Ishikawa (cell line): ENCODE results near the gene MYO7B.

ENCODE experiments used
- CEBPB ChIP-seq: IDR thresholded peaks from 2 replicates; pipeline ENCODE4 v1.6.1; 2012
- CREB1 ChIP-seq: IDR thresholded peaks from 2 replicates; pipeline ENCODE4 v1.6.1; 2012; ENCODE audit warnings: low read depth
- EGR1 ChIP-seq: IDR thresholded peaks from 2 replicates; pipeline ENCODE4 v1.6.1; 2012
- EP300 ChIP-seq: IDR thresholded peaks from 2 replicates; pipeline ENCODE4 v1.6.1; 2012; ENCODE audit warnings: borderline replicate concordance
- FOXM1 ChIP-seq: IDR thresholded peaks from 2 replicates; pipeline ENCODE4 v1.6.1; 2012; ENCODE audit warnings: low read depth, borderline replicate concordance
- NFIC ChIP-seq: IDR thresholded peaks from 2 replicates; pipeline ENCODE4 v1.6.1; 2012
- RAD21 ChIP-seq: IDR thresholded peaks from 2 replicates; pipeline ENCODE4 v1.6.1; 2012; ENCODE audit warnings: low read depth
- TAF1 ChIP-seq: IDR thresholded peaks from 2 replicates; pipeline ENCODE4 v1.6.1; 2012; ENCODE audit warnings: low read depth, mild to moderate bottlenecking
- TCF12 ChIP-seq: IDR thresholded peaks from 2 replicates; pipeline ENCODE4 v1.6.1; 2012; ENCODE audit warnings: low read depth
- TEAD4 ChIP-seq: IDR thresholded peaks from 2 replicates; pipeline ENCODE4 v1.6.1; 2012
- YY1 ChIP-seq: IDR thresholded peaks from 2 replicates; pipeline ENCODE4 v1.6.1; 2012; ENCODE audit warnings: low read depth
- ZBTB7A ChIP-seq: IDR thresholded peaks from 2 replicates; pipeline ENCODE4 v1.6.1; 2012; ENCODE audit warnings: low read depth
- TF ChIP-seq, protein P1 (sequence below): IDR thresholded peaks from 2 replicates; pipeline ENCODE4 v1.6.1; 2012
- TF ChIP-seq, protein P2 (sequence below): IDR thresholded peaks from 2 replicates; pipeline ENCODE4 v1.6.1; 2012
- TF ChIP-seq, protein P3 (sequence below): IDR thresholded peaks from 2 replicates; pipeline ENCODE4 v1.6.1; 2012; ENCODE audit warnings: low read depth, mild to moderate bottlenecking

MYO7B gene

DNA sequence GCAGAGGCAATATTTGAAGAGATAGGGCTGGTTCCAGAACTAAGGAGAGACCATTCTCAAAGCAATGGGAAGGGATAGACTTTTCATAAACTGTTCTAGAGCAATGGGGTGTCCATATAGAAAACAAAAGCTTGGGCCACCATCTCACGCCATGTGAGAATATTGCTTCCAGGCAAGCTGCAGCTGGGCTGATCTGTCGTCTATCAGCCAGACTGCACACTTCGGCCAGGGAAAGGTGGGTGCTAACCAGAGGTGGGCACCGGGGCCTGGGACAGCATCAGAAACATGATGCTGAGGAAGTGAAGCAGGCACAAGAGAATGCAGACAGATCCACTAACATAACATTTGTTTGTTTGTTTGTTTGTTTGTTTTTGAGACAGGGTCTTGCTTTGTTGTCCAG, 43.7 kb downstream of the MYO7B start:
- TF ChIP-seq, protein P1, sequence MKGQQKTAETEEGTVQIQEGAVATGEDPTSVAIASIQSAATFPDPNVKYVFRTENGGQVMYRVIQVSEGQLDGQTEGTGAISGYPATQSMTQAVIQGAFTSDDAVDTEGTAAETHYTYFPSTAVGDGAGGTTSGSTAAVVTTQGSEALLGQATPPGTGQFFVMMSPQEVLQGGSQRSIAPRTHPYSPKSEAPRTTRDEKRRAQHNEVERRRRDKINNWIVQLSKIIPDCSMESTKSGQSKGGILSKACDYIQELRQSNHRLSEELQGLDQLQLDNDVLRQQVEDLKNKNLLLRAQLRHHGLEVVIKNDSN: no peak
- TF ChIP-seq EP300 (no peak), CEBPB (no peak), TAF1 (no peak), ZBTB7A (no peak), EGR1 (no peak), FOXM1 (no peak), TEAD4 (no peak), NFIC (no peak), RAD21 (no peak), YY1 (no peak), CREB1 (no peak), TCF12 (no peak)
- TF ChIP-seq, protein P2, sequence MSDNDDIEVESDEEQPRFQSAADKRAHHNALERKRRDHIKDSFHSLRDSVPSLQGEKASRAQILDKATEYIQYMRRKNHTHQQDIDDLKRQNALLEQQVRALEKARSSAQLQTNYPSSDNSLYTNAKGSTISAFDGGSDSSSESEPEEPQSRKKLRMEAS: no peak
- TF ChIP-seq, protein P3, sequence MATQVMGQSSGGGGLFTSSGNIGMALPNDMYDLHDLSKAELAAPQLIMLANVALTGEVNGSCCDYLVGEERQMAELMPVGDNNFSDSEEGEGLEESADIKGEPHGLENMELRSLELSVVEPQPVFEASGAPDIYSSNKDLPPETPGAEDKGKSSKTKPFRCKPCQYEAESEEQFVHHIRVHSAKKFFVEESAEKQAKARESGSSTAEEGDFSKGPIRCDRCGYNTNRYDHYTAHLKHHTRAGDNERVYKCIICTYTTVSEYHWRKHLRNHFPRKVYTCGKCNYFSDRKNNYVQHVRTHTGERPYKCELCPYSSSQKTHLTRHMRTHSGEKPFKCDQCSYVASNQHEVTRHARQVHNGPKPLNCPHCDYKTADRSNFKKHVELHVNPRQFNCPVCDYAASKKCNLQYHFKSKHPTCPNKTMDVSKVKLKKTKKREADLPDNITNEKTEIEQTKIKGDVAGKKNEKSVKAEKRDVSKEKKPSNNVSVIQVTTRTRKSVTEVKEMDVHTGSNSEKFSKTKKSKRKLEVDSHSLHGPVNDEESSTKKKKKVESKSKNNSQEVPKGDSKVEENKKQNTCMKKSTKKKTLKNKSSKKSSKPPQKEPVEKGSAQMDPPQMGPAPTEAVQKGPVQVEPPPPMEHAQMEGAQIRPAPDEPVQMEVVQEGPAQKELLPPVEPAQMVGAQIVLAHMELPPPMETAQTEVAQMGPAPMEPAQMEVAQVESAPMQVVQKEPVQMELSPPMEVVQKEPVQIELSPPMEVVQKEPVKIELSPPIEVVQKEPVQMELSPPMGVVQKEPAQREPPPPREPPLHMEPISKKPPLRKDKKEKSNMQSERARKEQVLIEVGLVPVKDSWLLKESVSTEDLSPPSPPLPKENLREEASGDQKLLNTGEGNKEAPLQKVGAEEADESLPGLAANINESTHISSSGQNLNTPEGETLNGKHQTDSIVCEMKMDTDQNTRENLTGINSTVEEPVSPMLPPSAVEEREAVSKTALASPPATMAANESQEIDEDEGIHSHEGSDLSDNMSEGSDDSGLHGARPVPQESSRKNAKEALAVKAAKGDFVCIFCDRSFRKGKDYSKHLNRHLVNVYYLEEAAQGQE: no peak

DNA sequence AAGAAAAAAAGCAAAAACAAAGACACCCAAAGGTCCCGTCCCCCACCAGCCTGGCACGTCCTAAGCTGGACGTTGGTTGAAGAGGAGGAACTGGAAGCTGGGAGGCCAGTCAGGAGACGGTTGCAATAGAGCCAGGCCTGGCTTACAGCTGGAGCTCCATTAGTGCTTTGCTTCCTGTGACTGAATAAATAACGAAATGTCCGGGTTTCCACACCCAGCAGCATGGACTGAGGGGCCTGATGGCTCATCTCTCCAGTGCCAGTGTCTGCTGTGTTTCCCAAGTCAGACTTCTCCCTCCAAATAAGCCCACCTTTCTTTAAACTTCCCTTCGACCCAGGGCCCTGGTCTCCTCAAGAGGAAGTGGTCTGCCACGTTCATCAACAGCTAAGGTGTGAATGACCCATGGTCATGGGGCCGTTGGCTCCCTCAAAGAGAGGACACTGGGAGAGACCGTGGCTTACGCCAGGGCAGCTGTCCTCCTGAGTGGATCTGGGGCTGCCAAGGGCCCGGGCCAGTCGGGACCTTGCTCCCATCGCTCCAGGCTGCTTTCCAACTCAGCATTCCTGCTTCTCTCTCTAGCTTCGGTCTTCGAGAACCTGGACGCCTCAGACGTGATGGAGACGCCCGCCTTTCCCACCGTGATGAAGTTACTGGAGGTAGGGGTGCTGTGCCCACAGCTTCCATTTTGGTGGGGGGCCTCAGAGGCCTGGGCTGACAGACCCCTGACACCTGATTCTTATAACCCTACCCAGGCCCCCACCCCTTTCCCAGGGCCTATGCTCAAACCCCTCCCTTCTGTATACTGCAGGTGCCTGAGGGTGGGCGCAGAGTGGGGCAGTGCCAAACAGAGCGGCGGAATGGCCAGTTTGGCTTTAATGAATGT, 44.9 kb downstream of the MYO7B start:
- TF ChIP-seq CEBPB: no peak
- no peak for TF ChIP-seq NFIC

DNA sequence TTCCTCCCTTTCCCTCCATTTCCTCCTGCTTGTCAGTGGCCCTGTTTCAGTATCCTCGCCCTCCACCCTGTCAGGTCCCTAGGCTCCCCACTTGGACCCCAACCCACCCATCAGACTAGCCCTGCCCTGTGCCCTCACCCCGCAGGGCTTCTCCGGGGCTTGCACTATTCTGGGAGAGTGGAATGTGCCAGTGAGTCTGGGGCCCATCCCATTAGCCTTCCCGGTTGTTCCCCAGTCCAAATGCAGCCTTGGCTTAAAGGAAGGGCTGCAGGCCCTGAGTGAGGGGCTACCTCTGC, 45.5 kb downstream of the MYO7B start:
- TF ChIP-seq FOXM1: no peak
- no peak for TF ChIP-seq EGR1
- no peak for TF ChIP-seq TEAD4
- TF ChIP-seq TCF12: no peak
- TF ChIP-seq ZBTB7A: no peak
- TF ChIP-seq CEBPB: no peak
- TF ChIP-seq EP300: no peak
- TF ChIP-seq, protein P2: no peak
- TF ChIP-seq TAF1: no peak
- TF ChIP-seq, protein P1: no peak
- no peak for TF ChIP-seq NFIC
- TF ChIP-seq RAD21: no peak
- TF ChIP-seq, protein P3: no peak
- TF ChIP-seq YY1: no peak
- TF ChIP-seq CREB1: no peak

DNA sequence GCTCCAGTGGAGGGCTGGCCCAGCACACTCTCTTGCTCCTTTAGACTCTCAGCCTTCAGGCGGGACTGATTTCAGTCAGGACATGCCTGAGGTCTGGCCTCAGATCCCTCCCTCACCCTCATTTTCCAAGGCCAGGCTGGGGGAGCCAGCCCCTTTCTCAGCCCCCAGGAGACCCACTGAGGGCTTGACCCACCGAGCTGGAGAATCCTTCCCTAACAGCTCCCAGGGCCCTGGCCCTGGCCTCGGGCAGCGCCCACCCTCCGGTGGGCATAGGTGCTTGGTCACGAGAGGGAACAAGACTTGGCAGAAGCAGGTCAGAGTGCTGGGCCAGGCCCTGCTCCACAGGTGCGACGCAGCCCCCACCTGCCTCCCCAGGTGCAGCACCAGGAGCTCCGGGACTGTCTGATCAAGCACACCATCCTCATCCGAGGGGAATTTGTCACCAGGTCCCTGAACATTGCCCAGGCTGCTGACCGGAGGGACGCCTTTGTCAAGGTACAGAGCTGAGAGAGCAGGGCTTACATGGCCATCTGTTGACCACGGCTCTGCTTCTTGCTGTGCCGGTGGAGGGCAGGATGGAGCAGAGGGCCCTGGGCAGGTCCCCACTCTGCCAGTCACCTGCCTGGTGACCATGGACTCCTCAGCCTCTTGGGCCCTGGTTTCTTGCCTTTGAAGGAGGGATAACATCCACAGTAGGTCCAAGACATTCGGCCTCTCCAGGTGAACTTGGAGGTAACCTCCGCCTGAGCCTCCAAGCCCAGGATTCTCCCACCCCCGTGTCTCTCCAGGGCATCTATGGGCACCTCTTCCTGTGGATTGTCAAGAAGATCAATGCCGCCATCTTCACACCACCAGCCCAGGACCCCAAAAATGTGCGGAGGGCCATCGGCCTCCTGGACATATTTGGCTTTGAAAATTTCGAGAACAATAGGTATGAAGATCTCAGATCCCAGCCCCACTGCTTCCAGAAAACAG, 46.3 kb downstream of the MYO7B start:
- no peak for TF ChIP-seq FOXM1
- TF ChIP-seq CREB1: no peak
- TF ChIP-seq TEAD4: no peak
- no peak for TF ChIP-seq EGR1
- TF ChIP-seq, protein P3: no peak
- no peak for TF ChIP-seq EP300
- no peak for TF ChIP-seq NFIC
- TF ChIP-seq, protein P1: no peak
- no peak for TF ChIP-seq YY1
- TF ChIP-seq TCF12: no peak
- TF ChIP-seq RAD21: no peak
- TF ChIP-seq, protein P2: no peak
- TF ChIP-seq CEBPB: no peak
- no peak for TF ChIP-seq ZBTB7A
- no peak for TF ChIP-seq TAF1
